Smooth muscle cell of the brain vasculature (primary cell): Measurements from ENCODE around the gene IL10RA.

Experiments used
- DNase-seq: peaks from one replicate; pipeline ENCODE4 v3.0.0-alpha.2; 2012; ENCODE audit warnings: low read depth, low spot score

The IL10RA gene

DNA sequence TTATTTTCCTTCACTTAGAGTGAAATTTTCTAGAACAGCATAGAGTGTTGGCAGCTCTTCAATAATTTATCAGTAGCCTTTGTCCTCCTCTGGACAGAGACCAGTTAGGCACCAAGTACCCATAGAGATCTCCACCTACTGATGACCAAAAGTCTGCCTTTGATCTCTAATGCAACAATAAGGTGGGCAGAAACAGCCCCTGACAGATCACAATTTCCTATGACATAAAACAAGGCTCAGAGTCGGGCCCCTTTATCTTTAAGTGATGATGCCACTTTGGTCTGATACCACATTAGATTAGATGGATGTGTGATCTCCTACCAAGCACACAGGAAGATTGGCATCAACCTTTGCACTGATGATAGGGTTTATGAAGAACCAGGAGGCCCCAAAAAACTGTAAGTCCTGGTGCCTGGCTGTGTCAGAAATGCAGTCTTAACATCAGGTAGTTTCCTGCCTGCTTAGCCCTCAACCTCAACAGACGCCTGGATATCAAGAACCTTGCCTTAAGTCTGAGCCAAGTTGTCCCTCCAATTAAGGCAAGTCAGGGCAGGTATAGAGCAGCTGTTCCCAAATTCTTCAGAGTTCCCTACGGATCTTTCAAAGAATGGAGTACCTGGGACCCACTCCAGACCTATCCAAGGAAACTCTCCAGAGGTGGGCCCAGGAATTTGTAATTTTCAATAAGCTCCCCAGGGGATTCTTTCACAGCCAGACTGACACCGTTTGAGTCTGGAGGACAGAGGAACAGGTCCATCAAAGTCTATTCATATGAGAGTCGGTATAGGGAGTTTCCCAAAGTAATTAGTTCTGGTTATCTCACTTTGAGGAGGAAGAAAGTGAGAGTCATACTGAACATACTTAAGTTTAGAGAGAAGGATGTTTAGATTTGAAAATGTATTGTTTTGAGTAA, 60.1 kb downstream of the IL10RA start:
- DNase-seq, result no peak

DNA sequence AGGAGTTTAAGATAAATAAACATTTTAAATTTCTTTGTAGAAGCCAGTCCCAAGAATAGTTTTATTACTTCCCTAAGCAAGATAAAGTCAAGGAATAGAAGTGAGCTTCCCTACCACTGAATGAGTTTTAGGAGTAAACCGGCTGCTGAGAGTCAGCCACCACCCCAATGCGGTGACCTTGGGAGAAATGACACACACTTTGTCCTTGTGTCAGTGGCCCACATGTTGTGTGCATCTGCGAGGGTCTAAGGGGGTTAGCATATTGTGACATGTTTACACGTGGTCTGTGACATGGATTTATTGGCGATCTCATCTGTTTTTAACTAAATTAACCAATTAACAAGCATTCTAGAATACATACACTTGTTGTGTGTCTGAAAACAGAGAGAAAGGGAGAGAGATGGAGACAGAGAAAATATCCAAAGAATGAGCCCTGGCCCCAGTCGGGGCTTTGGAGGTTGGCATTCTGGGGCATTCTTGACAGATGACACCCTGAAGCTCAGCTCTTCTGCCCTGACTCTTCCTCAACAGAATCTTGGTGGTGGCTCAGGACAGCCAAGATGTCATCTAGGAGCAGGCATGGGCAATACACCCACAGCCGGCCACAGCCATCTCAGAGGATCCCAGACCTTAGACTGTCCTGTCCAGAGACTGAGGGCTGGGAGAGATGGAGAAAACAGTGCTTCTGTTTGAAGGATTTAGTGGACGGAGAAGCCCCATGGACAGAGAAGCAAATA, 60.9 kb downstream of the IL10RA start:
- DNase-seq, result no peak

DNA sequence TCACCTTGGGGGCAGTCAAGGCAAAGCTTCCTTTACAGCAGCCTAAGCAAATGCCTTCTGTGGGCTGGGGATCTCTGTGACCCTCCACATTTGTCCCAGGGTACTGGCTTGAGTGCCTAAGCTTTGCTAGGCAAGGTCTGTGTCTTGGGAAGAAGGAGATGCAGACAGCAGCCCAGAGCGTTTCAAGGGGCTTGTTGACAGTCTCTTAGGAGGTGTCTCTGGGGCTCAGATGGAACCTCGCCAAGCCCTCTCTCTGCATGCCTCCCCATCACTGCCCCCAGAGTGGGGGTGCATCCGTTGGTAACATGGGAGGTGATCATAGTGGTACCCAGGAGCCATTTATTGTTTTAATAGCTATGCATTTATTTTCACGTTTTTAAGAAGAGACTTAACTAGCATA, 61.6 kb downstream of the IL10RA start:
- DNase-seq, result no peak

DNA sequence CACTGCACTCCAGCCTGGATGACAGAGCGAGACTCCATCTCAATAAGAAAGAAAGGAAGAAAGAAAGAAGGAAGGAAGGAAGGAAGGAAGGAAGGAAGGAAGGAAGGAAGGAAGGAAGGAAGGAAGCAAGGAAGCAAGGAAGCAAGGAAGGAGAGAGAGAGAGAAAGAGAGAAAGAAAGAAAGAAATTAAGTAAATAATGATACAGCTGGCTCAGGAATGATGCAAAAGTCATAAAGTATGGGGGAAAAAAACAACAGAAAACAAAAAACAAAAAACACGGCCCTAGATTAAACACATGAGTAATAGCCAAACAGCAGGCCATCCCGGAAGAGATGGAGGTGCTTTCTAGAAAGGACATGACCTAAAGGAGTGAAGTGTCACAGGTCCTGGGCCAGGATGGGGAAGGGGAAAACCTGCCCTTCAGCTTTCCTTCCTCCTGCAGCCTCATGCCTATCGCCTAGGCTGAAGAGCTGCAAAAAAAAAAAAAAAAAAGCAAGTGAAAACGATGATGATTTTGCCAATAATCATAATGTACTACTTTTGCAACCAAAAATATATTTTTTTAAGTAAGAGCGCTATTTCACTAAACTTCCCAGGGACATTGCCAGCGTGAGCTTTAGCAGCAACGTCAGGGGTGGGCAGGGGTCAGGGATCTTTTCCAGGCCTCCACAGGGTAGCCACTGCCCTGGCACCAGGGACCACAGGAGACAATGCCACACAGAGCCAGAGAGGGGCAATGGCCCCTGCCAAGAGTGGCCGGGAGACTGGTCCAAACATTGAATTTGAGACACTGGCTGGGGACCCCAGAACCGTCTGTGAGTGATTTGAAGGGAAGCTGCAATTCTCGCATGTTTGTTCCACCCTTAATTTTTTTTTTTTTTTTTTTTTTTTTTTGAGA, 62.5 kb downstream of the IL10RA start:
- DNase-seq, result no peak

DNA sequence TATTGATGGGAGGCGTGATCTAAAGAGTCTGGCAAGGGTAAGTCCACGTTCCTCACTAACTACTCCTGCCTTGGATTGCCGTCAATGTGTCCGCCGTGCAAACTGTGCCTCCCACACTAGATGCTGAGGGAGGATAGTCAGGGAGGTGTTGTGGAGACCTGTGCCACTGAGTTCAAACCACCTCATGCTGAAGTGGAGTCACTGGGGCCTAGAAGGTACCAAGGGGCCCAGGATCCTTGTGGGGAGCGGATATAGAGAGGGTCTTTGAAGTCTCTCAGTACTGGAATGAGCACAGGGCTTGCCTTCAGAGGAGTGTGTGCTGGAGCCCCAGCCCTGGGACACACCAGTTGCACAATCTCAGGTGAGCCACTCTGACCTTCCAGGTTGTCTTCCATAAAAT, 63.6 kb downstream of the IL10RA start:
- no peak for DNase-seq

DNA sequence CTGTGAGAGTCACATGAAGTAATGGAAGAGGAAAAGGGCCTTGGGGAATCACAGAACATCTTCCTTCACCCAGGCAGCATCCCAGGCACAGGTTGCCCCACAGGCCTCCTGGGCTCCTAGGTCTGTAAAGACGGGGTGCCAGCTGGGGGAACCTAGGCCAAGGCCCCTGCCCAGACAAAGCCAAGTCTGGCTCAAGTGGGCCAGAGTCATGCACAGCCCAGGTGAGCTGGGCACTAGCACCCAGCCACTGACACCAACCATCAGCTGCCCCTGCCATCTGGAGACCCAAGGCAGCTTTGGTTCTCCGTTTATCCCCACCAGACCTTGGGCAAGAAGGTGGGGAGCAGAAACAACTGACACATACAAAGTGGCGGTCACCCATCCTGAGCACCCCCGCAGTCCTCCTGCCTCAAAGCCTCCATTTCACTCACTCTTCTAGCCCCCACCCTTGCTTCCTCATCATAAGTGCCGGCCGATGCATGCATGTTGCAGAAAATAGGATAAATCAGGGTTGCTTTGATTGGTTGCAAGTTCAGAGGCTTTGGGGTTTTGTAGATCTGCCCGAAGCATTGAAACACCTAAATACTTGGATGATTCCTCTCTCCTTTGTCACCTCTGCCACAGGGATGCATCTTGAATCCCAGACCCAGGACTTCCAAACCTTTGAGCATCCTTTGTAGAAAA, 64.2 kb downstream of the IL10RA start:
- no peak for DNase-seq
